ENCODE data around the gene BRMS1.
"Not testable (repeated sequence)": the region's sequence is repeated elsewhere in the genome, so short reads cannot be mapped to it uniquely, and the experiment has no call there.

The BRMS1 gene, protein sequence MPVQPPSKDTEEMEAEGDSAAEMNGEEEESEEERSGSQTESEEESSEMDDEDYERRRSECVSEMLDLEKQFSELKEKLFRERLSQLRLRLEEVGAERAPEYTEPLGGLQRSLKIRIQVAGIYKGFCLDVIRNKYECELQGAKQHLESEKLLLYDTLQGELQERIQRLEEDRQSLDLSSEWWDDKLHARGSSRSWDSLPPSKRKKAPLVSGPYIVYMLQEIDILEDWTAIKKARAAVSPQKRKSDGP

DNA sequence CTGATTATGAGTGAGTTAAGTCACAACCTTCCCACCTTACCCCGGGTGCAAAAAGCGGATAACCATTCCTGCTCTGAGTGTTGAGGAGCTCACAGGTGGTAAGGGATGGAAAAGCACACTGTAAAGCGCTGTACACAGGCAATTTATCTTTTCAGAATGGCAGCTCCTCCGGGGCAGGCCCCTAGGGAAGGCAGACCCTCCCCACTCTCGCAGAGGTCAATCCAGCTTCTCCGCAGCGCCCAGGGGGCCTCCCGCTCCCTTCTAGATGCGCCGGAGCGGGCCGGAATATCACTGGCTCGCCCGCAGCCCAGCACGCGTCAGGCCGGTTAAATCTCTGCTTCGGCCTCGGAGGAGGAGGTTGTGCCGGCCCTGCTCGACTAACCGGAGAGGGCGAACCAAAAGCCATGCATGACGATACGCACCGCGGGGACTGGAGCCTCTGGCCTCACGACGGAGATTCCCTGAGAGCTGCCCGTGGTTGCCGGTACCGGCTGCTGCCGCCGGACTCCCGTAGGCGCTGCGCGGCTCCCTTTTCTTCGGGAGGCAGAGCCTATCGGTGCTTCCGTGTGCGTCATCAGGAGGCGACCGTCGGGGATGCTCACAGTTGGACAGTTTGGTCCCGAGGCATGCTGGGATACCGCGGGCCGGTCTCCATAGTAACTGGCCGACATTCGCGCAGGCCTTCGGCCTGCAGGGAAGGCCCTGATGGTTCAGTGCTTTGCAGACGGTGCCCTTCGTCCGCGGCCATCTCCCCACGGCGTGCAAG lies at the start of gene BRMS1:
TSS of gene BRMS1 (minus strand) at position 555 of the 766 bp plus-strand sequence. CDS start 2,870 bp downstream, outside the sequence.
- DNase-seq (ENCODE audit: low spot score) = peak; percentile 93

DNA sequence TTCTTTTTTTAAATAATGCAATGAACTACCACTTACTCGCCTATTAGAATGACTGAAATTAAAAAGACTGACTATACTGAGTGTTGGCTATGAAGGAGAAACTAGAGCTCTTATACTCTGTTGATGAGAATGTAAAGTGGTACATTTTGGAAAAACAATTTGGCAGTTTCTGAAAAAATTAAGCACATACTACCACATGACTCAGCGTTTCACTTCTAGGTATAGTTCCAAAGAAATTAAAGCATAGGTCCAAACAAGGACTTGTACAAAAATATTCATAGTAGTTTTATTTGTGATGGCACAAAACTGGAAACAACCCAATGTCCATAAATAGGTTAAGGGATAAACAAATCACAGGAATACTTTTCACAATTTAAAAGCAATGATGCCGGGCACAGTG lies 49.0 kb upstream of the BRMS1 start:
- no peak for DNase-seq (ENCODE audit: low spot score)

DNA sequence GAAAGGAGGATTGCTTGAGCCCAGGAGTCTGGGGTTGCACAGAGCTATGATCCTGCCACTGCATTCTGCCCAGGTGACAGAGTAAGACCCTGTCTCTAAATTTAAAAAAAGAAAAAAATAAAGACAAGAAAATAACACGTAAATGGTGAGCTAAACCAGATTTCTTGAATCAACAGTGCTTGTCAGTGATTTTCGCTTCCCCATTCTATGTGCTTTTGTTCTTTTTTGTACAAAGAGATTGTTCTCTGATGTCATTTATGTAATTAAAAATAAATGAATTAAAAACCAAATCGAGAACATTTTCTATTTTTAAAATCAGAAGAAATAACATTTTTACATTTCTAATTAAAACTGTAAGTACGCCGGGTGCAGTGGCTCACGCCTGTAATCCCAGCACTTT lies 46.4 kb upstream of the BRMS1 start:
- DNase-seq (ENCODE audit: low spot score) = no peak

DNA sequence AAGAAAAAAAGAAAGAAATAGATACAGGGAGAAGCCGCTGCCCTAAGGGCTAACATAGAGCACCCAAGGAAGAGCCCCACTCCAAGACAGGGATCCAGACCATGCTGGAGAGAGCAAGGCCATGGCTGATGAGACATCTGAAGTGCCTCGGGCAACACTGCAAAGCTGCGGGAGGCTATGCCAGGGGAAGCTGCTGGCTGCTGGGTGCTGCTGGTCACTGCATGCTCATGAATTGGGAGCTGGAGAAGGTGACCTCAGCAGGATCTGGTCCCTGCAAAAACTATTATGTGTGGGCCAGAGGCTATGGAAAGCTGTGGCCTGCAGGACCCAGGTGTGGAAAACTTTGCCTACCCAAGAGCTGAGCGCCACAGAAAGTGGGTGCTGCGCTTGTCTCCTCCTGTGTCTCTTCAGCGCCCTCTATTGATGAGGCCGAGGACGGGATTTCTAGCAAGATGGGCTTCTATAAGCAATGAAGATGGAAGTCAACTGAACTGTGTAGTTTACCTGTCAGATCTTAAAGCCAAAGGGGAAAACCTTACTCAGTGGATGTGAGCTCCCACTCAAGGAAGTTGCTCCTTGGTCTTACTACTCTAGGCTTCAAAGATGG lies 44.0 kb upstream of the BRMS1 start:
- DNase-seq (ENCODE audit: low spot score) = peak; percentile 74

DNA sequence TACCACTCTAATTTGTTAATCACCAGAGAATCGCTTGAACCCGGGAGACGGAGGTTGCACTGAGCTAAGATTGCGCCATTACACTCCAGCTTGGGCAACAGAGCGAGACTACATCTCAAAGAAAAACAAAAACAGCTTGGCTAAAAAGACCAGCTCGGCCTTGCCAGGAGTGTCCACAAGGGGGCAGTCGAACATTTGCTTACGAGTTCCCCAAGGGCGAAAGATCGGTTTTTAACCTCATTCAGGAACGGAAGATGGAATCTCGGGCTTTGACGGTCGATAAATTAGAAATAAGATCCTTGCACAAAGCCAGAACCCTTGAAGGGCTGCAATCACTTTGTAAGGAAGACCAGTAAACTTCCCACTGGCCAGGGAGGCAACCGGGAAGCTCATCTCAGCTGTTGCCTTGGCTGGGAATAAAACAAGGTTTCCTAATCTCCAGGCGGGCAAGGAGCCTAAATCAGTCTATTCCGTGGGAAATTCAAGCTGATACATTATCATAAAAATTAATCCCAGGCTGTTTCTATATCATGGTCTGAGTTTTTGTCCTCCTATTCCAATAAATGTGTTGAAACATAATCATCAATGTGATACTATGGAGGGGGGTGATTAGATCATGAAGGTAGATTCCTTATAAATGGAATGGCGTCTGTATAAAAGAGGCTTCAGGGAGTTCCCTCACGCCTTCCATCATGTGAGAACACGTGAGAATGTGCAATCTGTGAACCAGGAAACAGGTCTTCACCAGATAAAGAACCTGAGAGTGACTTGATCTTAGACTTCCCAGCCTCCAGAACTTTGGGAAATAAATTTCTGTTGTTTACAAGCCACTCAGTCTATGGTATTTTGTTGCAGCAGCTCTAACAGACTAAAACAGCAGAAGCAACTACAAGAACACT lies 41.5 kb upstream of the BRMS1 start:
- peak; percentile 72 for DNase-seq (ENCODE audit: low spot score)

DNA sequence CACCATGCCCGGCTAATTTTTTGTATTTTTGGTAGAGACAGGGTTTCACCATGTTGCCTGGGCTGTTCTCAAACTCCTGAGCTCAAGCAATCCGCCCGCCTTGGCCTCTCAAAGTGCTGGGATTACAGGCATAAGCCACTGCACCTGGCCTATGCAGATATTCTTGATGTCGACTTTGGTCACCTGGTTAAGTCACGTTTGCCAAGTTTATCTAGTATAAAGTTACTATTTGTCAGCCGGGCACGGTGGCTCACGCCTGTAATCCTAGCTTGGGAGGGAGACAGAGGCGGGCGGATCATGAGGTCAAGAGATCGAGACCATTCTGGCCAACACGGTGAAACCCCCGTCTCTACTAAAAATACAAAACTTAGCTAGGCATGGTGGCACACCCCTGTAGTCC lies 39.4 kb upstream of the BRMS1 start:
- not testable (repeated sequence) for DNase-seq (ENCODE audit: low spot score)

DNA sequence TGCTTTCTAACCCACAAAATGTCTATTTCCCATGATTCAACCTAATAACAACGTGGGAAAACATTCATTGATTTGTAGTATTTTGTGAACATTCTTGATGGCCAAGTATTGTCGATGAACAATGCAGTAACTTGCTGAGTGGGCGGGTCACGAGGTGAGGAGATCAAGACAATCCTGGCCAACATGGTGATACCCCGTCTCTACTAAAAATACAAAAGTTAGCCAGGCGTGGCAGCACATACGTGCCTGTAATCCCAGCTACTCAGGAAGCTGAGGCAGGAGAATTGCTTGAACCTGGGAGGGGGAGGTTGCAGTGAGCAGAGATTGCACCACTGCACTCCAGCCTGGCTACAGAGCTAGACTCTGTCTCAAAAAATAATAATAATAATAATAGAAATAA lies 35.4 kb upstream of the BRMS1 start:
- not testable (repeated sequence) for DNase-seq (ENCODE audit: low spot score)

DNA sequence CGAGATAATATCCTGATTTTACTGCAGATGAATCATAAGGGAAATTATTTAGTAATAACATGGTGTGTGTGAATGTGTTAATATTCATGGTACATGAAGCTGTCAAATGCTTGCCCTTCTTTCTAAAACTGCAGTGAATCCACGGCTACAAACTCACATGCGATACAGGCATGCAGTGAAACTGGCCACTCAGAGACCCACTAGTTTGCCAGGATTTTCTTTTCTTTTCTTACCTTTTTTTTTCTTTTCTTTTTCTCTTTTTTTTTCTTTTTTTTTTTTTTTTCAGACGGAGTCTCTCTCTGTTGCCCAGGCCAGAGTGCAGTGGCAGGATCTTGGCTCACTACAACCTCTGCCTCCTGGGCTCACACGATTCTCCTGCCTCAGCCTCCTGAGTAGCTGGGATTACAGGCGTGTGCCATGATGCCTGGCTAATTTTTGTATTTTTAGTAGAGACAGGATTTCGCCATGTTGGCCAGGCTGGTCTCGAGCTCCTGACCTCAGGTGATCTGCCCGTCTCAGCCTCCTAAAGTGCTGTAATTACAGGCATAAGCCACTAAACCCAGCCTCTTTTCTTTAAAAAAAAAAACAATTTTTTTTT lies 28.9 kb upstream of the BRMS1 start:
- DNase-seq (ENCODE audit: low spot score) = not testable (repeated sequence)

DNA sequence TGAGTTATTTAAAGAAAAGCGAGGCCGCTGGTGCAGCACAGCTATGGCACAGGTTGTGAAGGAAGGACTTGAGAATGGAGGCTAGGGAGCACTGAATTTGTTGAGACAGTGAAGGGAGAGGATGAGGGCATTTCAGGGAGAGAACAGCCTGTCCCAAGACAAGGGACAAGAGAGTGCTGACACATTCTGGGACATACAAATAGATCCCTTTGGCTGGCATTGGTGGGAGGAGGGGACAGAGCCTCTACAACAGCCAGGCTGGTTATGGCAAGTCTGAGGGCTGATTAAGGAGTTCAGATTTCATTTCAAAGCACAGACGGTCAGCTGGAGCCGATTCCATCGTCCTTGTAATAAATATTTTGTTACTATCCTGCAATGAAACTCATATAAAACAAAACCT lies 28.4 kb upstream of the BRMS1 start:
- no peak for DNase-seq (ENCODE audit: low spot score)

DNA sequence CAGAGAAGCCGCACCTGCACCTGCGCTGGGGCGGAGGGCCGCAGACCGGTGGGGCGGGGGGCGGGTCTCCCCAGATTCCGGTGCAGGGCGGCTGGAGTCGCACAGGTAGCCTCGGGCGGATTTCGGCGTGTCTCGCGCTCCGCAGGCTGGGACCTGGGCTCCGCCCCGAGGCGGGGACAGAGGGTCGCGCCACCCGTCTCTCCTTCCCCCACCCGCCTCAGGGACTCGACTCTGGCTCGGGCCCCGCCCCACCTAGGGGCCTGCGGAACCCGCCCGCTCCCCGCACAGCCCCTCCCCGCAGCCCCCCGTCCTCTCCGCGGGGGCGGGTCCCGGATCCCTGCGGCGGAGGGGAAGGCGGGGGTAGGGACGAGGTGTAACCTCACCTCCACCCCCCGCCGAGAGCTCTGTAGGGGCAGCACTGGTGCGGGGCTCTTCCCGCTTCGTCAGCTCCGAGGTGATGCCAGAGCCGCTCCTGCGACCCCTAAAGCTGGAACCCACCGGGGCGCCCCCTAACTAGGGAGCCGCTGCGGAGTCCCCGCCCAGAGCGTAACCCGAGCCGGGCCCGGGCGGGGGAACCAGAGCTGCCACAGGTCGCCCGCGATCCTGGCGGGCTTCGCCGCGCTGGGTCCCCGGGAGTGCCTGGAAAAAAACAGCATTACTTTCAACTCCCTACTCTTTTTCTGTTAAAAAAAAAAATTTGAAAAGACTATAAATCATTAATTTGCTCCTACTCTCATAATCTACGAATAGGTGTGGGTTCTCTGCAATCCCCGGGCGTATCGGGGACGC lies 26.9 kb upstream of the BRMS1 start, which contains the start of gene SLC29A2:
TSS of gene SLC29A2 (minus strand) at position 134 of the 789 bp plus-strand sequence. CDS start 169 bp downstream, outside the sequence.
- peak; percentile 94 for DNase-seq (ENCODE audit: low spot score)

DNA sequence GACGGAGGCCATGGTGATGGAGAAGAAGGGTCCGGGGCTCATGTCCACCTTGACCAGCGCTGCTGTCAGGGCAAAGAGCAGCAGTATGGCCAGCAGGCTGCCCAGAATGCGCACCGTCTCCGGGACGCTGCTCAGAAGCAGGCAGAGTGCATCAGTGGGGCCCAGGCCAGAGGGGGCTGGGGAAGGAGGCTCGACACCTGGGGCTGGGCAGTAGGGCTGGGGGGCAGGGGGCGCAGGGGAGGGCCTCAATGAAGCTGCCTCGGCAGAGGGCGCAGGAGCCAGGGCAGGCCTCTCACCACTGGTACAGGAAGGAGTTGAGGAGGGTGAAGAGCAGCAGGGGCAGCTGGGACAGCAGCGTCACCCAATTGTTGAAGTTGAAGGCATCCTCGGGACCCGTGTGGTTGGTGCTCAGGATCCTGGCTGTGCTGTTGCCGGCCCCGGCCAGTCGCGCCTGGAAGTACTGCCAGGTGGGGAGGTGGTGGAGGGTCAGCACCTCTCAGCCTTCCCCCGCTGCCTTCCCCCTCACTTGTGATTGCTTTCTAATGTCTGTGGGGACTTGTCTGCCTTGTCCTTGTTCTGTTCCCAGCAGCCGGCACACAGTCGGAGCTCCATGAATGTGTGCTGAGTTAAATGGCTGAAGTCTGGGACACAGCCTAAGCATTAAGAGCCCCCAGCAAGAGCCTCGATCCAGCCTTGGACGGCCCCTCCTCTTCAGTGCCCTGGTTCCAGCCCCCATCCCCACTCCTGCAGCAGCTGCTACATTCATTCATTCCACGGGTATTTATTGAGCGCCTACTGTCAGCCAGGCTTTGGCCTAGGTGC lies 24.4 kb upstream of the BRMS1 start:
- no peak for DNase-seq (ENCODE audit: low spot score)

DNA sequence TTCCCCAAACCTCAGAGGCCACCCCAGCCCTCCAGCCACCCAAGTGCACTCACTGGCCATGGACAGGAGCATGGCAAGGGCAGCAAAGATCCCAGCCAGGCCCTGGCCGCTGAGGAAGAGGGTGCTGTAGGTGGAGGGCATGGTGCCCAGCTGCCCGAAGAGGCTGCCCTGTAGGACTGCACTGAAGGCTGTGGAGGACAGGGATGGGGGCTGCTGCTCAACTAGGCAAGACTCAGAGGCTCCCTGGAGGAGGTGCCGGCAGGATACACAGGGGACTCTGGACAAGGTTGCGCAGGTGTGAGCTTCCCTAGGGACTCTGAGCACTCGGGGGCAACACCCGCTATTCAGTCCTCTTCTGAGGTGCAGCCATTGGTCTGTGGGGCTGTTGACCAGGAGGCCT lies 23.6 kb upstream of the BRMS1 start:
- no peak for DNase-seq (ENCODE audit: low spot score)

DNA sequence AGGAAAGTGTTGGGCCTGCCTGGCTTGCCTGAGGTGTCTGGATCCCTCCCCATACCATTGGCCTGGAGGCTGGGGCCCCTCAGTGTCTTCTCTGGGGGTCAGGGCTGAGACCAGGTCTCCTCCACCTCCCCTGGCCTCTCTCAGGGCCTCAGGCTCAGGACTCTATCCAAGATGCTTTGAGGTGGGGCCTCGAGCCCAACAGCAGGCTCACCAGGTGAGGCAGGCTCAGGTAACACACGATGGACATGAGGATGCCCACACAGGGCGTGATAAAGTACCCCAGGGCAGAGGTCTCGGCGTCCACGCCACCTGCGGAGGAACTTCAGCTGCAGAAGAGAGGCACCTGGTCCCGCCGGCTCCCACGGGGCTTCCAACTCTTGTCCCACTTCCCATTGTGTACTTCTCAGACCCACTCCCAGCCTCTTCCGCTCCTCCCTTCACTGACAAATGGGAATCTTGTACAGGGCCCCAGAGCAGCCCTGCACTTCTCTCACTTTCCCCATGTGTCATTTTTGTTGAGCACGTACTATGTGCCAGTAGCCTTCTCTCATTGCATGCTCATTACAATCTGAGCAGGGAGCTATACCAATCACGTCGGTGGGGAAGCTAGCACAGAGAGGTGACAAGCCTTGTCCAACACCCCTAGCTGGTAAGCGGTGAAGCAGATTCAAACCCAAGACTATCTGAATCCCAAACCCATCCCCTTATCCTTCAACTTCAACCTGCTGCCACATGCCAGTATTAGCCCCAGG lies 22.8 kb upstream of the BRMS1 start:
- DNase-seq (ENCODE audit: low spot score) = no peak

DNA sequence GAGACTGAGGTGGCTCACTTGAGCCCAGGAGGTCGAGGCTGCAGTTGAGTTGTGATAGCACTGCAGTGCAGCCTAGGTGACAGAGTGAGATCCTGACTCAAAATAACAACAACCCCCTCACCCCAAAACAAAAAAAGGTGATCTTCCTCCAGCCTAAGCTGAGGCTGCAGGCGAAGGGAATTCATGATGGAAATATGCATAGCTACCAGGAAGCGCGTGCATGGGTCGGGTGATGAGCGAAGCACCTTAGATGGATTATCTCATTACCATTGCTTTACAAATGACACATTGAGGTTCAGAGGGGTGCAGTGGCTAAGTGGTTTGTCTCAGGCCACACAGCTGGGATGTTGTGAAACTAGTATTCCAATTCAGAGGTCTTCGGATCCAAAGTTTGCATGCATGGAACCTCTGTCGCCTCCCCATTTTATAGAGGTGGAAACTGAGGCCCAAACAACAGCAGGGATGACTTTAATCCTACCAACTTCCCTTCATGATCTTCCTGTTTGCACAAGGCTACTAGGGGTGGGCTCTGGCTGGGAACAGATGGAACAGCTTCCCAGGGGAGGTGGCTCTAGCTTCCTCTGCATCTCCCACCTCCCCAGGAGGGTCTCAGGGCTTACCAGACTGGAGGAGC lies 22.1 kb upstream of the BRMS1 start:
- DNase-seq (ENCODE audit: low spot score) = no peak

DNA sequence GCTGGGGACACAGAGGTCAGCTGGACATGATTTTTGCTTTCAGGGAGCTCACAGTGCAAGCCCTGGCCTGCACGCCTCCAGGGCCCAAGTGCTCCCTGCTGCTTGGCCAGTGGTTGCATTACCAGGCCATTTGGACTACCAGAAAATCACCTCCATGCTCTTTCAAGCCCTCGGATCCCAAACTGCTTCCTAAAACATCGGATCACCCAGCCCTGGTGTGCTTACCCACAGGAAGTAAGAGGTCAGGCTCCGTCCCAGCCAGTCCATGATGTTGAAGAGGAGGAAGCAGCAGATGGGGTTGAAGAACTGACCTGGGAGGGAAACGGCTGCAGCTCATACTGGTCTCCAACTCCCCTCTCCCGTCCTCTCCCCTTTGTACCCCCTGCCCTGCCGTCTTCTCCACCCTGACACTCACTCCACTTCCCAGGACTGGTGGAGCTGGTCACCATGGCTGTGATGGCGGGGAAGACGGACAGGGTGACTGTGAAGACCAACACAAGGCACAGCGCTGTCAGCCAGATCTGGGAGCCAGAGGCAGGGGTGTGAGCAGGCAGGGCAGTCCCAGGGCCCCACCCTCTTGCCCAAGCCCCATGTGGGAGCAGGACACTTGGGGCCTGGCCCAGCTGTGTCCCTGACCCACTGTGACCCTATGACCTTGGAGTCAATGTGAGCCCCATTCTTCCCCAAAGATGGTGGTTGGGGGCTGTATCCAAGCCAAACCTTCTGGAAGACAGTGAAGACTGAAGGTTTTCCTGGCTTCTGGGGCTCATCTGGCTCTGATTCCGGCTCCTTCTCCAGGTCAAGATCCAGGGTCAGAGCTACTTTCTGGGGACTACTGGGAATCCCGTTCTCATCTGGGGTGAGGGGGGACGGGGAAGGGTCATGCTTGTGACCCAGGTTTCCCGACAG lies 21.1 kb upstream of the BRMS1 start:
- no peak for DNase-seq (ENCODE audit: low spot score)

DNA sequence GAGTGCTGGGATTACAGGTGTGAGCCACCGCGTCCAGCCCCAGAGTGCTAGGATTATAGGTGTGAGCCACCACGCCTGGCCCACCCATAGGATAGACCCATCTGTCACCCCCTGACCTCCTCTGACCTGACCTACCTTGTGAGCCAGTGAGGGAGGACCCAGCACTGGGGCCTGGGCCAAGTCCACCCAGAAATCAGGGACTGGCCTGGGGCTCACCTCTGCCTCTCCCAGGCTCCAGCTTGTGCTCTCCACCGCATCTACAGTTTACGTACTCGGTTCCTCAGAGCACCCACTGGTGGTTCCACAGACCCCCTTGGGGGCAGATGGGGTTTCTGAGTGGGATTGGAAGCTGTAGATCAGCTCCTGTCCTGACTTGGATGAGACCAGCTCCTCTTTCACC lies 20.3 kb upstream of the BRMS1 start:
- peak; percentile 24 for DNase-seq (ENCODE audit: low spot score)

DNA sequence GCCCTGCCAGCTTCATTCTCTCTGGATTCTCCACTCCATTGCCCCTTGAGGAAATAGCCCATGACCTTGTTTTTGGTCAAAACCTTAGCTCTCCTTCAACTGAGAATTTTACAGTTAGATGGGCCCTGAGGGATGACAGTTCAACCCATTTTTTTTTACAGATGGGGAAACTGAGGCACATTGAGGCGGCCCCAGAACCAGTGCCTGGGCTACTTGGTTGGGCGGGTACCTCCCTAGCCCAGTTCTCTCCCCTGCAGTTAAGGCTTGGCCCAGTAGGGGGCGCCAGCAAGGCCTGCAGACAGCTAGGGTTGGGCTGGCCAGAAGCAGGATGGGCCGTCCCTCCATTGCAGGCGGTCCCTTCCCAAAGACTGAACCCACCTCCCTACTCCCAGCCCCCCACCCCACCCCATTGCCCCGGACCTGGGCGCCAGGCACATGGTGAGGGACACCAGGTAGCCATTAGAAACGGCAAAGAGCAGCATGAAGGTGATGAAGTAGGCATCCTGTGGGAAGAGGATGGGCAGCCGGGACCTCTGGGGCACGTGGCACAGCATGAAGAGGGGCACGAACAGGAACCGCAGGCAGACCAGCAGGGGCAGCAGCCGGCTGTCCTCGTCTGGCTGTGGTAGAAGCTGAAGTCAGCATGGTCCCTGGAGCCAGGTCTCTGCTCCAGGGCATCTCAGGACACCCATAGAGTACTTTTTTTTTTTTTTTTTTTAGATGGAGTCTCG lies 19.1 kb upstream of the BRMS1 start:
- DNase-seq (ENCODE audit: low spot score) = peak; percentile 84
